Measurements from ENCODE around the gene ACTN1.

Gene ACTN1

DNA sequence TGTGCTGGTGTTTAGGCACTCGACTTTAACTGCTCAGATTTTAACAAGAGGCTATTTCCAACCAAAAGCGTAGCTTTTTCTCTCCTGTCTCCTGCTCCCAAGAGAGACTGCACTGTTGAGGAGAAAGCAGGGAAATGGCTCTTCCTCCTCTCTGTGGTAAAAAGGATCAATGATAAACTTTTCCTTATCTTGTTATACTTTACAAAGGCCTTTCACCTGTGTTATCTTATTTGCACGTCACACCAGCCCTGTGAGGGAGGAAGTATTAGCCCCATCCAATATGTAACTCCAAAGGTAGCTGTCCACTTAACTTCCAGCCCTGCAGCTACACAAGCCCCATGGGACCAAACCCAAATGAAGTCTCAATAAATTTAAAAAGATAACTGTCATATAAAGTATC is 153.4 kb downstream of the ACTN1 start:
- no peak overlapping the region for H3K27ac ChIP-seq
- H3K9ac ChIP-seq, result no peak overlapping the region
- H3K4me1 ChIP-seq (ENCODE audit: low read depth, poor library complexity, severe bottlenecking), result peaks cover 50% of the 10 kb centered on the region
- no peaks in the 10 kb centered on the region for H3K27me3 ChIP-seq (ENCODE audit: insufficient read depth, low read depth)
- no peak overlapping the region for H3K4me3 ChIP-seq (IDR thresholded peaks at IDR 0.05; ENCODE audit: insufficient read depth, low read depth, low read length)
- no peaks in the 10 kb centered on the region for H3K36me3 ChIP-seq (ENCODE audit: insufficient read depth)
- no peak overlapping the region for H3K4me2 ChIP-seq
- no peaks in the 10 kb centered on the region for H4K20me1 ChIP-seq (ENCODE audit: insufficient read depth)
- no peak overlapping the region for H2AFZ ChIP-seq (ENCODE audit: low read depth)
- no peaks in the 10 kb centered on the region for H3K79me2 ChIP-seq (ENCODE audit: insufficient read depth, low read depth)
- TF ChIP-seq, protein P1, sequence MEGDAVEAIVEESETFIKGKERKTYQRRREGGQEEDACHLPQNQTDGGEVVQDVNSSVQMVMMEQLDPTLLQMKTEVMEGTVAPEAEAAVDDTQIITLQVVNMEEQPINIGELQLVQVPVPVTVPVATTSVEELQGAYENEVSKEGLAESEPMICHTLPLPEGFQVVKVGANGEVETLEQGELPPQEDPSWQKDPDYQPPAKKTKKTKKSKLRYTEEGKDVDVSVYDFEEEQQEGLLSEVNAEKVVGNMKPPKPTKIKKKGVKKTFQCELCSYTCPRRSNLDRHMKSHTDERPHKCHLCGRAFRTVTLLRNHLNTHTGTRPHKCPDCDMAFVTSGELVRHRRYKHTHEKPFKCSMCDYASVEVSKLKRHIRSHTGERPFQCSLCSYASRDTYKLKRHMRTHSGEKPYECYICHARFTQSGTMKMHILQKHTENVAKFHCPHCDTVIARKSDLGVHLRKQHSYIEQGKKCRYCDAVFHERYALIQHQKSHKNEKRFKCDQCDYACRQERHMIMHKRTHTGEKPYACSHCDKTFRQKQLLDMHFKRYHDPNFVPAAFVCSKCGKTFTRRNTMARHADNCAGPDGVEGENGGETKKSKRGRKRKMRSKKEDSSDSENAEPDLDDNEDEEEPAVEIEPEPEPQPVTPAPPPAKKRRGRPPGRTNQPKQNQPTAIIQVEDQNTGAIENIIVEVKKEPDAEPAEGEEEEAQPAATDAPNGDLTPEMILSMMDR (conservative IDR thresholded peaks at IDR 0.05; ENCODE audit: low read depth, low read length), result no peak

DNA sequence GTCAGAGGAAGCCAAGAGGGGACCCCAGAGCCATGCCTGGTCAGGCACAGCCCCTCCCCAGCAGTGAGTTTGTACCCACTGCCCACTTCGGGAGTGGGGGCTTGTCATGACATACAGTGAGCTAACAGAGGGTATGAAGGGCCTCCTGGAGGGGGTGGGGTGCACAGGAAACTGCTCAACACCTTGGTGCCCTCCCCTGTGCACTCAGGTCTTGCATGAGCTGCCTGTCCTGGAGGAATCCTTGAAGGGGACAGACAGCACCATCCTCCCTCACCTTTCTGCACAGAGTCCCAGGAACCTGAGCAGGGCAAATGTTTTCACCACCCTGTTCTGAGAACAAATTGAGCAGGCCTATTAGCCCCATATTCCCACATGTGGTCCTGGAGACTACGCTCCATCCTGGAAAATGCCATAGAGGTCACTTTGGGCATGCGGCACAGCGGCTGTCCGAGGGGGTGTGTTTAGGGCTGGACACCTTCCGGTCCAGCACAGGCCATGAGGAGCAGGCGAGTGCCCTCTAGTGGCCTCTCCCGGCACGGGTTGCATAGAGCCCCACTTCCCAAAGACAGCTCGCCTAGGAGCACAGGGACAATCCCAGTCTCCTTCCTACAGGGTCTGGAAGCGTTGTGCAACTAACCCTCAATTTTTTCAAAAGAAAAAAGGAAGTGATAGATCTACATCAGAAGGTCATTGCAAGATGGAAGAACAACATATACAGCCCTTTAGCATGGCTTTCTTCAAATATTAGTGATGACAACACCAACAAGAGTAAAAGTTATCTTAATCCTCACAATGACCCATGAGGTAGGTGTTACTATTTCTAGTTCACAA is 154.4 kb downstream of the ACTN1 start:
- Histone ChIP-seq H3K36me3 (ENCODE audit: insufficient read depth) (no peaks in the 10 kb centered on the region), H3K27ac (no peak overlapping the region), H3K79me2 (ENCODE audit: insufficient read depth, low read depth) (no peaks in the 10 kb centered on the region), H4K20me1 (ENCODE audit: insufficient read depth) (no peaks in the 10 kb centered on the region), H3K9ac (no peak overlapping the region), H2AFZ (ENCODE audit: low read depth) (peak overlapping the region; percentile 33), H3K4me3 (IDR thresholded peaks at IDR 0.05; ENCODE audit: insufficient read depth, low read depth, low read length) (no peak overlapping the region), H3K4me1 (ENCODE audit: low read depth, poor library complexity, severe bottlenecking) (peaks cover 60% of the 10 kb centered on the region), H3K27me3 (ENCODE audit: insufficient read depth, low read depth) (no peaks in the 10 kb centered on the region), H3K4me2 (no peak overlapping the region)
- TF ChIP-seq, protein P1 (conservative IDR thresholded peaks at IDR 0.05; ENCODE audit: low read depth, low read length), result peak; percentile 86

DNA sequence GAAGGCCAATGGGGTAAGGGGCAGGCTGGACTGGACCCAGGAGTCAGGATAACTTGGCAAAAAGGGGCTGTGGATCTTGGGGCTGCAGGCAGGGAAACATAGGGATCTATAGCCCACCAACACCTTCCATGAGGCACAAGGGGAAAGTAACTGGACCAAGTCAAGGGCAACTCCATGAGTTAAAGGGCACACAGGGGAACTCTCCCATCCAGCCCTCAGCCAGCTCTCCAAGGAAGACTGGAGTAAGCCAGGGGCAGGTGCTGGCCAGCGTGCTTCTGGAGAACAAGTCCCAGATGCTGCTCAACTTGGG is 154.9 kb downstream of the ACTN1 start:
- Histone ChIP-seq H3K4me2 (no peak overlapping the region), H4K20me1 (ENCODE audit: insufficient read depth) (no peaks in the 10 kb centered on the region), H3K4me3 (IDR thresholded peaks at IDR 0.05; ENCODE audit: insufficient read depth, low read depth, low read length) (no peak overlapping the region), H3K4me1 (ENCODE audit: low read depth, poor library complexity, severe bottlenecking) (peaks cover 64% of the 10 kb centered on the region), H3K36me3 (ENCODE audit: insufficient read depth) (no peaks in the 10 kb centered on the region), H3K79me2 (ENCODE audit: insufficient read depth, low read depth) (no peaks in the 10 kb centered on the region), H3K9ac (no peak overlapping the region), H2AFZ (ENCODE audit: low read depth) (peak overlapping the region; percentile 33; the same call in 1 of the 2 replicates), H3K27ac (no peak overlapping the region), H3K27me3 (ENCODE audit: insufficient read depth, low read depth) (no peaks in the 10 kb centered on the region)
- TF ChIP-seq, protein P1 (conservative IDR thresholded peaks at IDR 0.05; ENCODE audit: low read depth, low read length), result no peak

Measured in KMS-11 (cell line).